Adipocyte (in vitro differentiated cells): ENCODE data around the gene PLCB1.
"Not testable (repeated sequence)": the region's sequence is repeated elsewhere in the genome, so short reads cannot be mapped to it uniquely, and the experiment has no call there.

Source experiments
- DNase-seq: peaks from one replicate; pipeline ENCODE4 v3.0.0-alpha.2; 2015; ENCODE audit warnings: low read depth
- H3K27me3 ChIP-seq: replicated peaks from 2 replicates; pipeline ENCODE4 v1.7.0; 2013; ENCODE audit warnings: mild to moderate bottlenecking, low read length, moderate library complexity; ENCODE audit not compliant: control insufficient read depth, insufficient read depth
- H3K36me3 ChIP-seq: 2 replicates; pipeline ENCODE4 v1.7.0; 2013; ENCODE audit warnings: low read length, mild to moderate bottlenecking, moderate library complexity; ENCODE audit not compliant: control insufficient read depth, insufficient read depth, severe bottlenecking
- H3K4me1 ChIP-seq: 2 replicates; pipeline ENCODE4 v1.7.0; 2013; ENCODE audit warnings: mild to moderate bottlenecking, low read length, moderate library complexity; ENCODE audit not compliant: control insufficient read depth, insufficient read depth
- H3K4me3 ChIP-seq: 2 replicates; pipeline ENCODE4 v1.7.0; 2013; ENCODE audit warnings: mild to moderate bottlenecking, low read length, moderate library complexity
- H3K9ac ChIP-seq: 2 replicates; pipeline ENCODE4 v1.7.0; 2013; ENCODE audit warnings: mild to moderate bottlenecking, low read length, moderate library complexity
- H3K9me3 ChIP-seq: 2 replicates; pipeline ENCODE4 v1.7.0; 2013; ENCODE audit warnings: mild to moderate bottlenecking, low read length, moderate library complexity; ENCODE audit not compliant: control insufficient read depth

Gene PLCB1

DNA sequence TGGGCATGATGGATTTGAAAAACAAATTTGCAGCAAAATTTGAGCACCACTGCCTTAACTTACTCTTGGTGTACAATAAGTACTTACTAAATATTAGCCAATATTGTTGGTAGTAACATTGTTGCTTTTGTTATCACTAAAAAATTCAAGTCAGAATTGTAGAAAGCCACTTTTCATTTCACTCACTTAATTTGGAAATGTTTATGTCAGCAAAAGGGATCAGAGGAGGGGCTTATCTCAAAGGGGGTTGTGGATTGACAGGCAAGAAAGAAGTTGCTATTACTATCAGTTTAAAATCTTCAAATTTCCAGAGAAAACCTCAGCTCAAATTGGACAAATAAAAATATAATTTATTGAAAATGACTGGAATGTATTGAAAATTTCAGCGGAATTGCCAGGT is 241.5 kb downstream of the PLCB1 start:
- Histone ChIP-seq H3K9ac (no peak overlapping the region), H3K4me3 (no peak overlapping the region), H3K36me3 (no peaks in the 10 kb centered on the region), H3K27me3 (no peaks in the 10 kb centered on the region), H3K4me1 (peaks cover 10% of the 10 kb centered on the region), H3K9me3 (no peaks in the 10 kb centered on the region)
- no peak for DNase-seq

DNA sequence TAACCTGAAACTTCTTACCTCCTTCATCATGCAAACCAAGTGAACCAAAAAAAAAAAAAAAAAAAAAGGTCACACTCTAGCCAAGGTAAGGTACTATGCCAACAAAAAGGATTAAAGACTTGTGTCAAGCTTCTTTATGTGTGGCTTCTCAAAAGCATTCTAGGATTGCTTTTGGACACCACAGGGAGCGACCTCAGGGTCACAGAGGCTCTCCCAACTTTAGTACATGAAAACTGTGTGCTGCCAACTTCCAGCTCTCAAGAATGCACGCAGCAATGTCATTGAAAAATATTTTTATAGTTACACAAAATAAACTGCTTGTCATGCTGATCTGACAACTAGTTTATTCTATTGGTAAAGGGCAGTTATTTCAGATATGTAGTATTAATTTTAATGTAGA is 243.8 kb downstream of the PLCB1 start:
- peaks cover 10% of the 10 kb centered on the region for H3K4me1 ChIP-seq

DNA sequence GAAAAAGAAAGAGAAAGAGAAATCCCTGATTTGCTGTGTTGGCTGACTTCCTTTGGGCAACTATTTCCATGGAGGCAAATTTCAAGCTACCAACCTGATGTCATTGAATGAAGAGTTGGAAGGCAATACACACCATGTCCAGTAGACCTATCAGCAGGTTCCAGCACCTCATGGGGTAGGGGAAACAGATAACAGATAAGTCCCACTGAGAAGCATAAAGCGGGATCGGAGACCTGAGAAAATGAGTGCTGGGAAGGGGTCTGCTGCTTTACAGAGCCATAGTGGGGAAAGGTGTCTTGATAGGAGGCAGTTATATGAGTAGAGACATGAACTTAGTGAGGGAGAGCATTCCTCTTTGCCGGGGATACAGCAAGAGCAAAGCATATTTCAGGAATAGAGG is 244.9 kb downstream of the PLCB1 start:
- H3K36me3 ChIP-seq = no peaks in the 10 kb centered on the region
- DNase-seq = no peak
- H3K9me3 ChIP-seq = no peaks in the 10 kb centered on the region
- H3K9ac ChIP-seq = no peak overlapping the region
- no peak overlapping the region for H3K4me3 ChIP-seq
- H3K27me3 ChIP-seq = no peaks in the 10 kb centered on the region
- H3K4me1 ChIP-seq = peaks cover 10% of the 10 kb centered on the region

More for the DNA sequence above, 243.8 kb downstream of the PLCB1 start:
- no peaks in the 10 kb centered on the region for H3K36me3 ChIP-seq
- DNase-seq = peak; percentile 57
- H3K9ac ChIP-seq = no peak overlapping the region
- no peak overlapping the region for H3K4me3 ChIP-seq
- H3K27me3 ChIP-seq = no peaks in the 10 kb centered on the region
- H3K9me3 ChIP-seq = no peaks in the 10 kb centered on the region

DNA sequence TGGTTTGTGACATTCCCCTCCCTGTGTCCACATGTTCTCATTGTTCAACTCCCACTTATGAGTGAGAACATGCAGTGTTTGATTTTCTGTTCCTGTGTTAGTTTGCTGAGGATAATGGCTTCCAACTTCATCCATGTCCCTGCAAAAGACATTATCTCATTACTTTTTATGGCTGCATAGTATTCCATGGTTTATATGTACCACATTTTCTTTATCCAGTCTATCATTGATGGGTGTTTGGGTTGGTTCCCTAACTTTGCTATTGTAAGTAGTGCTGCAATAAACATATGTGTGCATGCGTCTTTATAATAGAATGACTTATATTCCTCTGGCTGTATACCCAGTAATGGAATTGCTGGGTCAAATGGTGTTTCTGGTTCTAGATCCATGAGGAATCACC is 247.1 kb downstream of the PLCB1 start:
- DNase-seq, H3K9me3 ChIP-seq, H3K9ac ChIP-seq, H3K36me3 ChIP-seq, H3K27me3 ChIP-seq, H3K4me3 ChIP-seq: not testable (repeated sequence)
- peaks cover 10% of the 10 kb centered on the region for H3K4me1 ChIP-seq

DNA sequence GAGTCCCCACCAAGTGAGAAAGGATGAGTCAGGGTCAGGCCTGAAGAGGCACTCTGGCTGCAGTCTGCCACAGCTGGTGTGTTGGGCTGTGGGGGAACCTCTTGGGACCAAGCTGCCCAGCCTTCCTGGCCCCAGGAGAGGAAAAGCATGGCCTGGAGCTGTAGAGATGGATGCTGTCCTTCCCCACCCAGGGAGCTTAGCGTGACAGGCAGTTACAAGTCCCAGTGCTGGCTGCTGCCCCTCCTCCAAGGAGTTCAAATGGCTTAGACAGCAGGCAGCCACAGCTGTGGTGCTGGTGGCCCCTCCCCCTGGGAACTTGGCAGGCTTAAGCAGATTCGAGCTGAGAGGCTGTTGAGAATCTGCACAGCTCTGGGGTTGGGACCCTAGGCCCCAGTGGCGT is 253.2 kb downstream of the PLCB1 start:
- DNase-seq = no peak
- Histone ChIP-seq H3K36me3 (no peaks in the 10 kb centered on the region), H3K4me3 (no peak overlapping the region), H3K27me3 (no peaks in the 10 kb centered on the region), H3K9me3 (no peaks in the 10 kb centered on the region), H3K9ac (no peak overlapping the region), H3K4me1 (peaks cover 22% of the 10 kb centered on the region)

DNA sequence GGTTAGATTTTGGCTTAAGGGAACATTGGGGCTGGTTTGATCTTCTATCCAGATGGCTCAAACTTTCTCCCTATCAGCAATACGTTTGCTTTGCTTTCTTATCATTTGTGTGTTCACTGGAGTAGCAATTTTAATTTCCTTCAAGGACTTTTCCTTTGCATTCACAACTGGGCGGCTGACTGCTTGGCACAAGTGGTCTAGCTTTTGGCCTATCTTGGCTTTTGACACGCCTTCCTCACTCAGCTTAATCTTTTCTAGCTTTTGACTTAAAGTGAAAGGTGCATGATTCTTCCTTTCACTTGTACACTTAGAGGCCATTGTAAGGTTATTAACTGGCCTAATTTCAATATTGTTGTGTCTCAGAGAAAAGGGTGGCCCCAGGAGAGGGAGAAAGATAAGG is 254.9 kb downstream of the PLCB1 start:
- Histone ChIP-seq H3K4me3 (no peak overlapping the region), H3K9ac (no peak overlapping the region), H3K27me3 (no peaks in the 10 kb centered on the region), H3K9me3 (no peaks in the 10 kb centered on the region), H3K36me3 (no peaks in the 10 kb centered on the region), H3K4me1 (peaks cover 28% of the 10 kb centered on the region)
- no peak for DNase-seq

DNA sequence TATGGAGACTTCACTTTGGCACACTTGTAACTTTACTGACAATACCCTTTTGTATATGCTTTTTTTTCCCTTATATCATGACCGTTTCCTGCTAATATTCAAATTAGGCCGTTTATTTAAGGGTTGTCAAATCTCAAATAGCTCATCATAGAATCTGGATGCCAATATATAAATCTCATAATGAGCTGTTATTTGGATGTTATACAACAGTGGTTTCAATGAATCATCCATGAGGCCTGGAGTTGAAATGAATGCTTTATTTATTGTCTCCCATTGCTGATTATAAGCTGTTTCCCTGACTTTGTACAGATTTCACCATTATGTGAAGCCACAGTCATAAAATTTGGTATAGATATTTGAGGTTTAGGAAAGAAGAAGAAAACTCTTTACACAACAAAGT is 256.1 kb downstream of the PLCB1 start:
- no peak overlapping the region for H3K4me3 ChIP-seq
- no peaks in the 10 kb centered on the region for H3K9me3 ChIP-seq
- DNase-seq = peak; percentile 46
- no peaks in the 10 kb centered on the region for H3K27me3 ChIP-seq
- H3K4me1 ChIP-seq = peaks cover 28% of the 10 kb centered on the region
- H3K36me3 ChIP-seq = no peaks in the 10 kb centered on the region
- no peak overlapping the region for H3K9ac ChIP-seq

DNA sequence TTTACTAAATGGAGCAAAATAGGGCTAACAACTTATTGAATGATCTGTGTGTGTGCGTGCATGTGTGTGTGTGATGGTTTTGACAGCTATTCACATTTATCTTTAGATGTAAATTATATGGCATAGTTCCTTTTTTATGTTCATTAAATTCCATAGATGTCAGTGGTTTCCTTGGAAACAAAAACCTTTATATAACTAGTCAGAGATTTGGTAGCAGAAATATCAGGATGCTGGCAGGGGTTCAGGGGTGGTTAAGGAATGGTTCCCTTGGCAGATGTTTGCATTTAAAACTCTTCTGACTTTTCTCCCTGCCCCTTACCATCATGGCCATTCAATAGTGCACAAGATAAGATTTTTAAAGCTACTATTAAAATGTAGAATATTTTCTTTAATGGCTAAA is 256.6 kb downstream of the PLCB1 start:
- Histone ChIP-seq H3K9me3 (no peaks in the 10 kb centered on the region), H3K4me3 (no peak overlapping the region), H3K9ac (peak overlapping the region; percentile 38), H3K27me3 (no peaks in the 10 kb centered on the region), H3K4me1 (peaks cover 28% of the 10 kb centered on the region), H3K36me3 (no peaks in the 10 kb centered on the region)
- DNase-seq = peak; percentile 46

DNA sequence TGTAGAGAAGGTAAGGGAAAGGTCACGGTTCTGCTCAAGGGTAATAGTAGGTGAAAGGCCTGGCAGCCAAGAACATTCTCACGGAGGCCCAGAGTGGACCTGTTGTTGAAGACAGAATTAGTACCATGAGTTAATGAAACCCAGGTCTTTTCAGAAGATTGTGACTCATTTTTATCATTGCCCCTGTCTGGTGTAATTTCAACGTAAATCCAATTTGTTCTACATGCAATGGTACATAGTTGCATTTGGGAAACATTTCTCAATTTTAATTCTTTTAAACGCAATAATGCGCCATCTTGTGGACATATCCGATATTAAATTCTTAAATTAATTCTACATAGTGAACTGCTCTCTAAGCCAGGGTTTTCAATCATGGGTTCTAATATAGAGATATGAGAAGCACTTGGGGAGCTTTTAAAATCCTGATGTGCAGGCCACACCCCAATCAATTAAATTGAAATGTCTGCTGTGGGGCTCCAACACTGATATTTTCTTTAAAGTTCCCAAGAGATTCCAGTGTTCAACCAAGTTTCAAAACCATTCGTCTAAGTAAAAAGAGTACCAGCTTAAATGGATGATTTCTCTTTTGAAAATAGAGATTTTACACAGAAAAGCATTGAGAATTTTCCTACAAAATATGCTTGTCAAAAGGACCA is 257.4 kb downstream of the PLCB1 start:
- Histone ChIP-seq H3K9ac (peak overlapping the region; percentile 38), H3K9me3 (no peaks in the 10 kb centered on the region), H3K4me3 (peak overlapping the region; percentile 23), H3K4me1 (peaks cover 34% of the 10 kb centered on the region), H3K27me3 (no peaks in the 10 kb centered on the region), H3K36me3 (no peaks in the 10 kb centered on the region)
- DNase-seq = peak; percentile 94

DNA sequence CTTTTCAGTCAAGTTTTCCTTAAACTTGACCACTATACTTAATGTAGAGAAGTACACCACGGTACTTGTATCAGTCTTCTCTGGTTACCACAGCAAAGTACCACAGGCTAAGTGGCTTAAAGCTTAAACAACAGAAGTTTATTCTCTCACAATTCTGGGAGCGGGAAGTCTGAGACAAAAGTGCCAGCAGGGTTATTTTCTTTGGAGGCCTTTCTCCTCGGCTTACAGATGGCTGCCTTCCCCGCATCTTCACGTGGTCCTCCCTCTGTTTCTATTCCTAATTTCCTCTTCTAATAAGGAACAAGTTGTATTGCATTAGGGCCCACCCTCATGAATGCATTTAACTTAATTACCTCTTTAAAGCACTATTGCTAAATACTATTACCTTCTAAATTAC is 258.0 kb downstream of the PLCB1 start:
- DNase-seq = no peak
- no peaks in the 10 kb centered on the region for H3K9me3 ChIP-seq
- H3K27me3 ChIP-seq = no peaks in the 10 kb centered on the region
- H3K4me3 ChIP-seq = no peak overlapping the region
- H3K36me3 ChIP-seq = no peaks in the 10 kb centered on the region
- peaks cover 36% of the 10 kb centered on the region for H3K4me1 ChIP-seq
- H3K9ac ChIP-seq = no peak overlapping the region

DNA sequence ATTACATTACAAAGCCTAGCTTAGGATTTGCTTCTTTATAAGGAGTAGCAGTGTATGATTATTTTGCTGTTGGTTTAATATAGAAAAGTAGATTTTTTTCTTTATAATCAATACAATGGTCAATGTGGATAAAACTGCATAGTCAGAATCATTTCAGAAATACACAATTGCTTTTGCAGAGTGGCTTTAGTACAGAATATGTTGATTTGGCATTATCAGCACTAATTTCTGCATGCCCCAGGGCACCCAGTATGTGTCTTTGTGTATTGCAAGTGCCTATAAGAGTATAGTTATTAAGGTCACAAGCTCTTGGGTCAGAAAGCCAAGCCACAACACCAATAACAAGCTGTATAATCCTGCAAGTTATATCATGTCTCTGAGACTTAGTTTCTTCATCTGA is 258.4 kb downstream of the PLCB1 start:
- no peak overlapping the region for H3K4me3 ChIP-seq
- no peak overlapping the region for H3K9ac ChIP-seq

DNA sequence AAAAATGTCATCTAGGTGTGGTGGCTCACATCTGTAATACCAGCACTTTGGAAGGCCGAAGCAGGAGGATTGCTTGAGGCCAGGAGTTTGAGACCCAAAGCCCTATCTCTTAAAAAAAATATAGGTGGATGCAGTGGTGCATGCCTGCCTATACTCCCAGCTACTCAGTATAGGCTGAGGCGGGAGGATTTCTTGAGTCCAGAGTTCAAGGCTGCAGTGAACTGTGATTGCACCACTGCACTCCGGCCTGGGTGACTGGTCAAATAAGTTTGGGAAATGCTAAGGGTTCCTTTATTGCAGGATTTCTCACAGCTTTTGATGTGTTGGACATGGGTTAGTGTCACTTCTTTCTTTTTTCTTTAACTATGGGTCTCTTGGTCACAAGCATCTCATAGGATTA is 261.3 kb downstream of the PLCB1 start:
- Histone ChIP-seq H3K9ac (no peak overlapping the region), H3K4me3 (no peak overlapping the region), H3K9me3 (no peaks in the 10 kb centered on the region), H3K36me3 (no peaks in the 10 kb centered on the region), H3K4me1 (peaks cover 29% of the 10 kb centered on the region), H3K27me3 (no peaks in the 10 kb centered on the region)
- DNase-seq = no peak

More for the DNA sequence above, 258.4 kb downstream of the PLCB1 start:
- Histone ChIP-seq H3K27me3 (no peaks in the 10 kb centered on the region), H3K4me1 (peaks cover 36% of the 10 kb centered on the region), H3K36me3 (no peaks in the 10 kb centered on the region), H3K9me3 (no peaks in the 10 kb centered on the region)
- no peak for DNase-seq
